Measurements from ENCODE around the gene TRIM33.
"Not testable (repeated sequence)": the region's sequence is repeated elsewhere in the genome, so short reads cannot be mapped to it uniquely, and the experiment has no call there.

TRIM33 gene

GRCh38 chr1:114448370-114449036, 62.5 kb downstream of the TRIM33 start:
- H3K36me3 ChIP-seq (ENCODE audit: insufficient read depth, low read length), result peaks cover 54% of the 10 kb centered on the region
- no peaks in the 10 kb centered on the region for H3K9me2 ChIP-seq (ENCODE audit: low read depth, low read length)
- H4K20me1 ChIP-seq (ENCODE audit: insufficient read depth, low read length), result no peaks in the 10 kb centered on the region
- no peak overlapping the region for H3K9ac ChIP-seq (ENCODE audit: low read length)
- no peak overlapping the region for H2AFZ ChIP-seq (ENCODE audit: low read length)
- no peak overlapping the region for H3K27ac ChIP-seq (ENCODE audit: low read depth, low read length, poor library complexity, severe bottlenecking)
- TF ChIP-seq CTCF (IDR thresholded peaks at IDR 0.05; ENCODE audit: low read length) (no peak), EZH2 (IDR thresholded peaks at IDR 0.05; ENCODE audit: borderline replicate concordance, low read length) (no peak)
- no peak overlapping the region for H3K4me2 ChIP-seq (ENCODE audit: low read length)
- no peaks in the 10 kb centered on the region for H3K79me2 ChIP-seq (ENCODE audit: insufficient read depth, low read length)
- H3K9me3 ChIP-seq (ENCODE audit: low read length), result no peaks in the 10 kb centered on the region
- H3K27me3 ChIP-seq (ENCODE audit: insufficient read depth, low read length), result no peaks in the 10 kb centered on the region
- no peaks in the 10 kb centered on the region for H3K4me1 ChIP-seq (ENCODE audit: insufficient read depth, low read length, severe bottlenecking)
- H3F3A ChIP-seq (ENCODE audit: insufficient read depth, low read length), result no peaks in the 10 kb centered on the region
- H3K4me3 ChIP-seq (ENCODE audit: low read depth, low read length, poor library complexity, severe bottlenecking), result no peak overlapping the region

- Histone ChIP-seq H3F3A (ENCODE audit: insufficient read depth, low read length) (no peaks in the 10 kb centered on the region), H4K20me1 (ENCODE audit: insufficient read depth, low read length) (no peaks in the 10 kb centered on the region), H3K79me2 (ENCODE audit: insufficient read depth, low read length) (no peaks in the 10 kb centered on the region), H3K4me3 (ENCODE audit: low read depth, low read length, poor library complexity, severe bottlenecking) (no peak overlapping the region), H2AFZ (ENCODE audit: low read length) (no peak overlapping the region), H3K27ac (ENCODE audit: low read depth, low read length, poor library complexity, severe bottlenecking) (no peak overlapping the region), H3K27me3 (ENCODE audit: insufficient read depth, low read length) (no peaks in the 10 kb centered on the region), H3K4me1 (ENCODE audit: insufficient read depth, low read length, severe bottlenecking) (no peaks in the 10 kb centered on the region), H3K9ac (ENCODE audit: low read length) (no peak overlapping the region), H3K4me2 (ENCODE audit: low read length) (no peak overlapping the region), H3K9me2 (ENCODE audit: low read depth, low read length) (no peaks in the 10 kb centered on the region), H3K36me3 (ENCODE audit: insufficient read depth, low read length) (peaks cover 66% of the 10 kb centered on the region), H3K9me3 (ENCODE audit: low read length) (no peaks in the 10 kb centered on the region)
- no peak for TF ChIP-seq EZH2 (IDR thresholded peaks at IDR 0.05; ENCODE audit: borderline replicate concordance, low read length)
- TF ChIP-seq CTCF (IDR thresholded peaks at IDR 0.05; ENCODE audit: low read length), result no peak
Measured at GRCh38 chr1:114446198-114446597, 64.8 kb downstream of the TRIM33 start.

- peaks cover 66% of the 10 kb centered on the region for H3K36me3 ChIP-seq (ENCODE audit: insufficient read depth, low read length)
- not testable (repeated sequence) for H4K20me1 ChIP-seq (ENCODE audit: insufficient read depth, low read length); H3K9me2 ChIP-seq (ENCODE audit: low read depth, low read length); H3K9me3 ChIP-seq (ENCODE audit: low read length); H3K4me2 ChIP-seq (ENCODE audit: low read length); H3K4me3 ChIP-seq (ENCODE audit: low read depth, low read length, poor library complexity, severe bottlenecking); H2AFZ ChIP-seq (ENCODE audit: low read length); H3K4me1 ChIP-seq (ENCODE audit: insufficient read depth, low read length, severe bottlenecking); H3K79me2 ChIP-seq (ENCODE audit: insufficient read depth, low read length); H3K27me3 ChIP-seq (ENCODE audit: insufficient read depth, low read length); H3F3A ChIP-seq (ENCODE audit: insufficient read depth, low read length); H3K27ac ChIP-seq (ENCODE audit: low read depth, low read length, poor library complexity, severe bottlenecking); H3K9ac ChIP-seq (ENCODE audit: low read length)
Measured at GRCh38 chr1:114443226-114443625, 67.8 kb downstream of the TRIM33 start.

GRCh38 chr1:114441332-114441731, 69.7 kb downstream of the TRIM33 start:
- Histone ChIP-seq H3K36me3 (ENCODE audit: insufficient read depth, low read length) (peaks cover 62% of the 10 kb centered on the region), H3K4me2 (ENCODE audit: low read length) (no peak overlapping the region), H3K9ac (ENCODE audit: low read length) (no peak overlapping the region), H3K9me2 (ENCODE audit: low read depth, low read length) (no peaks in the 10 kb centered on the region), H2AFZ (ENCODE audit: low read length) (no peak overlapping the region), H3K27me3 (ENCODE audit: insufficient read depth, low read length) (no peaks in the 10 kb centered on the region), H3K9me3 (ENCODE audit: low read length) (no peaks in the 10 kb centered on the region), H3K27ac (ENCODE audit: low read depth, low read length, poor library complexity, severe bottlenecking) (no peak overlapping the region), H3F3A (ENCODE audit: insufficient read depth, low read length) (no peaks in the 10 kb centered on the region), H3K4me3 (ENCODE audit: low read depth, low read length, poor library complexity, severe bottlenecking) (no peak overlapping the region), H3K4me1 (ENCODE audit: insufficient read depth, low read length, severe bottlenecking) (no peaks in the 10 kb centered on the region), H3K79me2 (ENCODE audit: insufficient read depth, low read length) (no peaks in the 10 kb centered on the region), H4K20me1 (ENCODE audit: insufficient read depth, low read length) (no peaks in the 10 kb centered on the region)
- TF ChIP-seq EZH2 (IDR thresholded peaks at IDR 0.05; ENCODE audit: borderline replicate concordance, low read length) (no peak), CTCF (IDR thresholded peaks at IDR 0.05; ENCODE audit: low read length) (no peak)
